ENCODE measurements around the gene TSTD2.
A peak's percentile ranks its signal among the peaks of the same experiment; 100 is the strongest.

The TSTD2 gene

GRCh38 chr9:97632985-97633858 lies at the start of gene TSTD2, which contains the start of gene NCBP1:
Gene TSTD2, minus strand, starts transcription at chr9:97633368. Its CDS starts 5,806 bp downstream, at chr9:97627562.
Gene NCBP1, plus strand, starts transcription at chr9:97633821. Its CDS starts 61 bp downstream, at chr9:97633882.
- Histone ChIP-seq H3K4me3 (ENCODE audit: low read length) (peak within 1 kb of the TSS; percentile 97), H3K27me3 (replicated peaks; ENCODE audit: control insufficient read depth, insufficient read depth, low read length) (no peaks in the 10 kb centered on the region), H3K9ac (ENCODE audit: low read length) (peak within 1 kb of the TSS; percentile 96), H3K4me1 (ENCODE audit: control insufficient read depth, insufficient read depth, low read length) (peaks cover 33% of the 10 kb centered on the region), H3K36me3 (ENCODE audit: control insufficient read depth, insufficient read depth, low read length, severe bottlenecking) (no peaks in the 10 kb centered on the region), H3K9me3 (ENCODE audit: control insufficient read depth, low read length) (no peaks in the 10 kb centered on the region)
- DNase-seq (ENCODE audit: low read depth) = peak; percentile 99

- no peaks in the 10 kb centered on the region for H3K9me3 ChIP-seq (ENCODE audit: control insufficient read depth, low read length)
- H3K36me3 ChIP-seq (ENCODE audit: control insufficient read depth, insufficient read depth, low read length, severe bottlenecking) = peaks cover 82% of the 10 kb centered on the region
- no peak overlapping the region for H3K4me3 ChIP-seq (ENCODE audit: low read length)
- DNase-seq (ENCODE audit: low read depth) = no peak
- no peak overlapping the region for H3K9ac ChIP-seq (ENCODE audit: low read length)
- no peaks in the 10 kb centered on the region for H3K27me3 ChIP-seq (replicated peaks; ENCODE audit: control insufficient read depth, insufficient read depth, low read length)
- no peaks in the 10 kb centered on the region for H3K4me1 ChIP-seq (ENCODE audit: control insufficient read depth, insufficient read depth, low read length)
These were observed 49.1 kb upstream of the TSTD2 start for GRCh38 chr9:97682242-97682641.

- no peak for DNase-seq (ENCODE audit: low read depth)
- H3K4me3 ChIP-seq (ENCODE audit: low read length) = no peak overlapping the region
- H3K27me3 ChIP-seq (replicated peaks; ENCODE audit: control insufficient read depth, insufficient read depth, low read length) = no peaks in the 10 kb centered on the region
- peaks cover 89% of the 10 kb centered on the region for H3K36me3 ChIP-seq (ENCODE audit: control insufficient read depth, insufficient read depth, low read length, severe bottlenecking)
- peaks cover 20% of the 10 kb centered on the region for H3K4me1 ChIP-seq (ENCODE audit: control insufficient read depth, insufficient read depth, low read length)
- H3K9me3 ChIP-seq (ENCODE audit: control insufficient read depth, low read length) = no peaks in the 10 kb centered on the region
- H3K9ac ChIP-seq (ENCODE audit: low read length) = no peak overlapping the region
These were observed 42.5 kb upstream of the TSTD2 start for GRCh38 chr9:97675655-97676054.

GRCh38 chr9:97673922-97674321 lies 40.8 kb upstream of the TSTD2 start:
- no peak overlapping the region for H3K4me3 ChIP-seq (ENCODE audit: low read length)
- no peak for DNase-seq (ENCODE audit: low read depth)
- H3K9me3 ChIP-seq (ENCODE audit: control insufficient read depth, low read length) = no peaks in the 10 kb centered on the region
- peaks cover 20% of the 10 kb centered on the region for H3K4me1 ChIP-seq (ENCODE audit: control insufficient read depth, insufficient read depth, low read length)
- H3K36me3 ChIP-seq (ENCODE audit: control insufficient read depth, insufficient read depth, low read length, severe bottlenecking) = peaks cover 95% of the 10 kb centered on the region
- no peak overlapping the region for H3K9ac ChIP-seq (ENCODE audit: low read length)
- no peaks in the 10 kb centered on the region for H3K27me3 ChIP-seq (replicated peaks; ENCODE audit: control insufficient read depth, insufficient read depth, low read length)

GRCh38 chr9:97672403-97672802 lies 39.2 kb upstream of the TSTD2 start:
- H3K9me3 ChIP-seq (ENCODE audit: control insufficient read depth, low read length) = no peaks in the 10 kb centered on the region
- DNase-seq (ENCODE audit: low read depth) = no peak
- no peak overlapping the region for H3K9ac ChIP-seq (ENCODE audit: low read length)
- peaks cover 20% of the 10 kb centered on the region for H3K4me1 ChIP-seq (ENCODE audit: control insufficient read depth, insufficient read depth, low read length)
- H3K27me3 ChIP-seq (replicated peaks; ENCODE audit: control insufficient read depth, insufficient read depth, low read length) = no peaks in the 10 kb centered on the region
- no peak overlapping the region for H3K4me3 ChIP-seq (ENCODE audit: low read length)
- peaks cover 100% of the 10 kb centered on the region for H3K36me3 ChIP-seq (ENCODE audit: control insufficient read depth, insufficient read depth, low read length, severe bottlenecking)

GRCh38 chr9:97670586-97670985 lies 37.4 kb upstream of the TSTD2 start:
- Histone ChIP-seq H3K9me3 (ENCODE audit: control insufficient read depth, low read length) (no peaks in the 10 kb centered on the region), H3K4me1 (ENCODE audit: control insufficient read depth, insufficient read depth, low read length) (peaks cover 17% of the 10 kb centered on the region), H3K27me3 (replicated peaks; ENCODE audit: control insufficient read depth, insufficient read depth, low read length) (no peaks in the 10 kb centered on the region), H3K36me3 (ENCODE audit: control insufficient read depth, insufficient read depth, low read length, severe bottlenecking) (peaks cover 100% of the 10 kb centered on the region), H3K4me3 (ENCODE audit: low read length) (no peak overlapping the region), H3K9ac (ENCODE audit: low read length) (no peak overlapping the region)
- DNase-seq (ENCODE audit: low read depth) = no peak

- no peak overlapping the region for H3K4me3 ChIP-seq (ENCODE audit: low read length)
- no peaks in the 10 kb centered on the region for H3K27me3 ChIP-seq (replicated peaks; ENCODE audit: control insufficient read depth, insufficient read depth, low read length)
- DNase-seq (ENCODE audit: low read depth) = no peak
- peaks cover 99% of the 10 kb centered on the region for H3K36me3 ChIP-seq (ENCODE audit: control insufficient read depth, insufficient read depth, low read length, severe bottlenecking)
- no peak overlapping the region for H3K9ac ChIP-seq (ENCODE audit: low read length)
- H3K9me3 ChIP-seq (ENCODE audit: control insufficient read depth, low read length) = no peaks in the 10 kb centered on the region
- H3K4me1 ChIP-seq (ENCODE audit: control insufficient read depth, insufficient read depth, low read length) = peaks cover 6% of the 10 kb centered on the region
These were observed 35.3 kb upstream of the TSTD2 start for GRCh38 chr9:97668485-97668884.

GRCh38 chr9:97666907-97667686 lies 33.9 kb upstream of the TSTD2 start:
- no peak for DNase-seq (ENCODE audit: low read depth)
- Histone ChIP-seq H3K9me3 (ENCODE audit: control insufficient read depth, low read length) (no peaks in the 10 kb centered on the region), H3K9ac (ENCODE audit: low read length) (no peak overlapping the region), H3K4me1 (ENCODE audit: control insufficient read depth, insufficient read depth, low read length) (peaks cover 6% of the 10 kb centered on the region), H3K36me3 (ENCODE audit: control insufficient read depth, insufficient read depth, low read length, severe bottlenecking) (peaks cover 97% of the 10 kb centered on the region), H3K4me3 (ENCODE audit: low read length) (no peak overlapping the region), H3K27me3 (replicated peaks; ENCODE audit: control insufficient read depth, insufficient read depth, low read length) (no peaks in the 10 kb centered on the region)

- Histone ChIP-seq H3K9ac (ENCODE audit: low read length) (no peak overlapping the region), H3K9me3 (ENCODE audit: control insufficient read depth, low read length) (no peaks in the 10 kb centered on the region), H3K27me3 (replicated peaks; ENCODE audit: control insufficient read depth, insufficient read depth, low read length) (no peaks in the 10 kb centered on the region), H3K36me3 (ENCODE audit: control insufficient read depth, insufficient read depth, low read length, severe bottlenecking) (peaks cover 97% of the 10 kb centered on the region), H3K4me3 (ENCODE audit: low read length) (no peak overlapping the region), H3K4me1 (ENCODE audit: control insufficient read depth, insufficient read depth, low read length) (peaks cover 6% of the 10 kb centered on the region)
- DNase-seq (ENCODE audit: low read depth) = no peak
These were observed 32.6 kb upstream of the TSTD2 start for GRCh38 chr9:97665742-97666141.

- Histone ChIP-seq H3K4me3 (ENCODE audit: low read length) (no peak overlapping the region), H3K27me3 (replicated peaks; ENCODE audit: control insufficient read depth, insufficient read depth, low read length) (no peaks in the 10 kb centered on the region), H3K9ac (ENCODE audit: low read length) (no peak overlapping the region), H3K9me3 (ENCODE audit: control insufficient read depth, low read length) (no peaks in the 10 kb centered on the region), H3K36me3 (ENCODE audit: control insufficient read depth, insufficient read depth, low read length, severe bottlenecking) (peaks cover 97% of the 10 kb centered on the region), H3K4me1 (ENCODE audit: control insufficient read depth, insufficient read depth, low read length) (peaks cover under 1% of the 10 kb centered on the region)
- DNase-seq (ENCODE audit: low read depth) = peak; percentile 62
These were observed 27.7 kb upstream of the TSTD2 start for GRCh38 chr9:97660847-97661246.

GRCh38 chr9:97660340-97660739 lies 27.2 kb upstream of the TSTD2 start:
- Histone ChIP-seq H3K9ac (ENCODE audit: low read length) (no peak overlapping the region), H3K27me3 (replicated peaks; ENCODE audit: control insufficient read depth, insufficient read depth, low read length) (no peaks in the 10 kb centered on the region), H3K9me3 (ENCODE audit: control insufficient read depth, low read length) (no peaks in the 10 kb centered on the region), H3K36me3 (ENCODE audit: control insufficient read depth, insufficient read depth, low read length, severe bottlenecking) (peaks cover 98% of the 10 kb centered on the region), H3K4me3 (ENCODE audit: low read length) (no peak overlapping the region), H3K4me1 (ENCODE audit: control insufficient read depth, insufficient read depth, low read length) (no peaks in the 10 kb centered on the region)
- no peak for DNase-seq (ENCODE audit: low read depth)

Data from adipocyte (in vitro differentiated cells).